ENCODE data around the gene MYH3.

Gene MYH3

DNA sequence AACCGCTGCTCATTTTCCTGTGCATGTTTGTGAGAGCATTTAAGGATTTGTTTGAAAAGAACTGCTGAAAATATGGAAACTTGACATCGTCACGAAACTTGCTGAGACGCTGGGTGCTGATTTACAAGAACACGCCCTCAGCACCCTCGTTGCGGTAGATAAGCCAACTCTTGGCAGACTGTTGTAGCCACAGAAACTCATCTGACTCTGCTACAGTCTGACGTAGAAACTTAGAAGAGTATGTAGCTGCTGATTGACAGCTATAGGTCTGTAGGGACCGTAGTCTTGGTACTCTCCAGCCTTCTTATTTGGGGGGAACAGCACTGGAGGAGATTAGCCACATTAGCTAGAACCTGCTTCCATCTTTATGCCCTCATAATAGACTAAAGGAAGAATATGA, 71.6 kb downstream of the MYH3 start:
- H3K36me3 ChIP-seq (ENCODE audit: control insufficient read depth, insufficient read depth, low read length, severe bottlenecking), result no peaks in the 10 kb centered on the region
- no peak for DNase-seq (ENCODE audit: low read depth)
- no peaks in the 10 kb centered on the region for H3K9me3 ChIP-seq (ENCODE audit: control insufficient read depth, low read length)
- H3K9ac ChIP-seq (ENCODE audit: low read length), result no peak overlapping the region
- H3K4me3 ChIP-seq (ENCODE audit: low read length), result no peak overlapping the region
- H3K4me1 ChIP-seq (ENCODE audit: control insufficient read depth, insufficient read depth, low read length), result no peaks in the 10 kb centered on the region
- H3K27me3 ChIP-seq (replicated peaks; ENCODE audit: control insufficient read depth, insufficient read depth, low read length), result peaks cover 9% of the 10 kb centered on the region

DNA sequence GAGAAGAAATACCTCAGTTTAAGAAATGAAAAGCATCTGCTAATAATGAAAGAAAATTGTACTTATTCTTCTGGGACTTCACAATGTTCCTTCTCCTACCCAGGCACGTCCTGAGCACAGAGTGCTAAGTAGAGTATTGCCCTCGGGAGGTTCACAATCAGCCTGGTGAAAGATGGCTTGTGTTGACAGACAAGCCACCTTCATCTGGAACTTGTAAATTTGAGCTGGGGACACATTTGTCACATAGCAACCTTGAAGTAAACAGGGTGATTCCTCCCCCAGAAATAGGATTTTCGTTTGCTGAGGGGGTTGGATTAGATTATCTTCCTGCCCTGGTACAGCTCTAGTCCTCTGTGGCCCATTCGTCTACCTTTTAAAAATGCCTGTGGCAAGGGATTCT, 73.3 kb downstream of the MYH3 start:
- peaks cover 9% of the 10 kb centered on the region for H3K27me3 ChIP-seq (replicated peaks; ENCODE audit: control insufficient read depth, insufficient read depth, low read length)
- no peaks in the 10 kb centered on the region for H3K9me3 ChIP-seq (ENCODE audit: control insufficient read depth, low read length)
- H3K4me1 ChIP-seq (ENCODE audit: control insufficient read depth, insufficient read depth, low read length), result no peaks in the 10 kb centered on the region
- H3K9ac ChIP-seq (ENCODE audit: low read length), result no peak overlapping the region
- H3K4me3 ChIP-seq (ENCODE audit: low read length), result no peak overlapping the region
- DNase-seq (ENCODE audit: low read depth), result no peak
- H3K36me3 ChIP-seq (ENCODE audit: control insufficient read depth, insufficient read depth, low read length, severe bottlenecking), result no peaks in the 10 kb centered on the region

DNA sequence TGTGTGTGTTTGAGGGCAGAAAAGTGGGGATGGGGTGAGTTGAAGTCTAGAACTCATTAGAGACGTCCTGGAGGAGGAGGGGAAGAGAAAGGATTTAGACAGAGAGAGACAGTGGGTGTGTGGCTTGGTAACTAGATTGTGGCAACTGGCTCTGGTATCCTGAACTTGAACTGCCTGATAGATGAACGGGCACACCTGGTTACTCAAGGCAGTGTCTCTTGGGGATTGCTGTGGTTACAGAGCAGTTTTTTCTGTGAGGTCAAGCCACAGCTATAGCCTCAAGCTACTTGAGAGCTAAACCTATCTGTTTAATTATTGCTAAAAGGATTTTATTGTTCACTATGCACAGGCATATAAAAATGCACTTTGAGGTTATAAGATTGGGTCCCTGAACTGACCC, 77.8 kb downstream of the MYH3 start:
- Histone ChIP-seq H3K36me3 (ENCODE audit: control insufficient read depth, insufficient read depth, low read length, severe bottlenecking) (no peaks in the 10 kb centered on the region), H3K4me1 (ENCODE audit: control insufficient read depth, insufficient read depth, low read length) (no peaks in the 10 kb centered on the region), H3K27me3 (replicated peaks; ENCODE audit: control insufficient read depth, insufficient read depth, low read length) (peaks cover 5% of the 10 kb centered on the region), H3K9ac (ENCODE audit: low read length) (no peak overlapping the region), H3K4me3 (ENCODE audit: low read length) (no peak overlapping the region), H3K9me3 (ENCODE audit: control insufficient read depth, low read length) (no peaks in the 10 kb centered on the region)
- no peak for DNase-seq (ENCODE audit: low read depth)
